Skin epidermis (tissue), 12 donors: Measurements from ENCODE around the gene CAMKV.
"Not testable (repeated sequence)": the region's sequence is repeated elsewhere in the genome, so short reads cannot be mapped to it uniquely, and the experiment has no call there.

ENCODE experiments used
- H3K27ac ChIP-seq, 21 experiments: fragments of 200-600 bp; sonication (generic) in 11 of 21; one replicate each; pipeline ENCODE4 v1.5.0; 2020; ENCODE audit warnings: mild to moderate bottlenecking in 3 of 21, inconsistent platforms in 2 of 21, moderate library complexity in 2 of 21
- H3K4me3 ChIP-seq, 7 experiments: fragments of 200-600 bp; sonication (generic) in 2 of 7; one replicate each; pipeline ENCODE4 v1.5.0; 2020; ENCODE audit warnings: inconsistent platforms in 2 of 7, mild to moderate bottlenecking in 2 of 7, moderate library complexity in 1 of 7

CAMKV gene, protein sequence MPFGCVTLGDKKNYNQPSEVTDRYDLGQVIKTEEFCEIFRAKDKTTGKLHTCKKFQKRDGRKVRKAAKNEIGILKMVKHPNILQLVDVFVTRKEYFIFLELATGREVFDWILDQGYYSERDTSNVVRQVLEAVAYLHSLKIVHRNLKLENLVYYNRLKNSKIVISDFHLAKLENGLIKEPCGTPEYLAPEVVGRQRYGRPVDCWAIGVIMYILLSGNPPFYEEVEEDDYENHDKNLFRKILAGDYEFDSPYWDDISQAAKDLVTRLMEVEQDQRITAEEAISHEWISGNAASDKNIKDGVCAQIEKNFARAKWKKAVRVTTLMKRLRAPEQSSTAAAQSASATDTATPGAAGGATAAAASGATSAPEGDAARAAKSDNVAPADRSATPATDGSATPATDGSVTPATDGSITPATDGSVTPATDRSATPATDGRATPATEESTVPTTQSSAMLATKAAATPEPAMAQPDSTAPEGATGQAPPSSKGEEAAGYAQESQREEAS

DNA sequence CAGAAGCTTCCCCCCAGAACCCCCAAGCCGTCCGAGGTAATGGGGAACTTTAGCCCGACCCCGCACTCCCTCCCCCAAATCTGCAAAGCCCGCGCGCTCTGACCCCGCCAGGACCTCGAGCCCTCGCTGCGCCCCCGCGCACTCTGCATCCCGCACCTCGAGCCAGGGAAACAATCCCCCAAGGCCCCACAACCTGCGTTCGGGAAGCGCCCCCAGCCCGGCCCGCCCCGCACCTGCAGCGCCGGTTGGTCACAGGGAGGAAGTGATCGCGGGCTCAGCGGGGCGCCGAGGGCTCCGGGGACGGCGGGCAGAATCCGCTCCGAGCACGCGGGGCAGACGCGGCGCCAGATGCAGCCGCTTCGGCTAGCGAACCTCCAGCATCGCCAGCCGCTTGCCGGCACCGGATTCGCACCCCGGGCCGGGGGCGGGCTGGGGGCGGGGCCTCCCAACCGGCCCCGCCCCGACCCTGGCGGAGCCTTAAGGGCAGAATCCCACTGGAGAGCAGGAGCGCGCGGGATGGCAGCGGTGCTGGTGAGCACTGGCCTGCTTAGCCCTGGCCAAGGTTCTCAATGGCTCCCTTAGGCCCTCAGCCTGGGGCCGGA lies at the start of gene CAMKV:
CAMKV (minus strand) TSS at position 382 of the 602 bp plus-strand sequence. CDS start 7,518 bp downstream, outside the sequence.
- Histone ChIP-seq H3K27ac (no peak within 1 kb of the TSS), H3K4me3 (peak within 1 kb of the TSS; percentile 5 to 38 (median 25))

GRCh38 chr3:49917806-49918590 lies 48.3 kb upstream of the CAMKV start:
- not testable (repeated sequence) for H3K27ac ChIP-seq, H3K4me3 ChIP-seq

DNA sequence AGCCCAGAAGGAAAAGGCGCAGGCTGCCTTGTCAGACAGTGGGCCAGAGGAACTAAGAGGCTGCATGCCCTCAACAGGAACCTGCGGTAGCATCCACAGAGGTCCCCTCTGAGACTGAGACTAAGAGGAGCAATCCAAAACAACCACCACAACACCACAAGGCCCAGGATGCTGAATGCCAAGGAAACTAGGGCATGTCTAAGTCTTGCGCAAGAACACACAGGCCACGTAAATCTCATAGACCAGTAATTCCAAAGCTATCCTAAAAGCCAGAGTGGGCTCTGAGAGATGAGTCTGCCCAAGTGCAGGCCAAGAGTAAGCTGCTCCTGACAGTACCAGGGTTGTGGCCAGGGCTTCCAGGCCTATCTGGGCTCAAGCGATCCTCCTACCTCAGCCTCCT lies 47.0 kb upstream of the CAMKV start:
- Histone ChIP-seq H3K27ac (no peak overlapping the region), H3K4me3 (no peak overlapping the region)

- no peak overlapping the region for H3K27ac ChIP-seq
- H3K4me3 ChIP-seq = no peak overlapping the region
Observed at GRCh38 chr3:49914906-49915305, 45.2 kb upstream of the CAMKV start.

DNA sequence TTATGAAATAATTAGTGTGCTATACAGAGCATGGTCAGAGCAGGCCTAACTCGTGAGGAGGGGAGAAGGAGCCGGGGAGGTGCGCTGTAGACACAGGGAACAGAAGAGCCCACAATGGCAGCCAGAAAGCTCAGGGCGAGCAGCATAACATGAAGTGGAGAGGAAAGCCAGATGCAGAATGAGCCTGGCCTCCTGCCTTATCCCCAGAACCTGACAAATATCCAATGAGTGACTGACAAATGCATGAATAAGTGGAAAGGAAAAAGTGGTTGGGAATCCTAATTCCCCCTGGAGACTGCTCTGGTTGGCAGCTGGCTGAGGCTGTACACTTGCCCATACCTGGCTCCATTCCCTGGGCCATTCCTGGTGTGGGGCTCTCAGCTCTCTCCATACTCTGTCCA lies 43.2 kb upstream of the CAMKV start:
- no peak overlapping the region for H3K27ac ChIP-seq

DNA sequence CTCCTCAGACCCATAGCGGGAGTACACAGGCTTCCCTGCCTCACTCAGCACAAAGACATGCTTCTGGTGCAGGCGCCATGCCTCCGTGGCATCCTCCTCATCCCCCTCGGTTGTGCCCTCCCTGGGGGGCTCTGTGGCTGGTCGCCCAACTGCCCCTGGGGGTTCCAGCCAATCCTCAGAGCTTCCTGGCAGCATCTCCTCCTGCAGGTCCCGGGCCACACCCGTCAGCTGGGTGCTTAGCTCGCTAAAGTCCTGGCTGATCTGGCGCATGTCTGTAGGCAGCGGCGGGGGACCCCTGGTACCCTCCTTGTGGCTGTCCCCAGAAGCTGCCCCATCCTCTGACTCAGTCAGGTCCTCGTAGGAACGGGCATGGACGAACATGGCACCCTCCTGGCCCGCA lies 41.9 kb upstream of the CAMKV start:
- Histone ChIP-seq H3K4me3 (no peak overlapping the region), H3K27ac (no peak overlapping the region)

More for the DNA sequence above, 43.2 kb upstream of the CAMKV start:
- no peak overlapping the region for H3K4me3 ChIP-seq

DNA sequence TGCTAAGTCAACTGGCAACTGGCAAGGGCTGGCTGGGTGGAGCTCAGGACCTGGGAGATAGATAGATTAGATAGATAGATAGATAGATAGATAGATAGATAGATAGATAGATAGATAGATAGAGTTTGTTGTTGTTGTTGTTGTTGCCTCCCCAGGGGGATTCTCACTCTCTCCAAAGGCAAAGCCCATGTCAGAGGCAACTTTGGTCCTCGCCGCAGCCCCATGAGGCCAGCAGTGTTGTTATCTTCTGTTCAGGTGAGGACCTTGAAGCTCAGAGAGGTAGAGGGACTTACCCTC lies 41.4 kb upstream of the CAMKV start:
- no peak overlapping the region for H3K27ac ChIP-seq
- no peak overlapping the region for H3K4me3 ChIP-seq

GRCh38 chr3:49910409-49911123 lies 40.9 kb upstream of the CAMKV start:
- no peak overlapping the region for H3K27ac ChIP-seq
- no peak overlapping the region for H3K4me3 ChIP-seq

GRCh38 chr3:49908373-49909199 lies 38.9 kb upstream of the CAMKV start:
- Histone ChIP-seq H3K4me3 (no peak overlapping the region), H3K27ac (no peak overlapping the region)

DNA sequence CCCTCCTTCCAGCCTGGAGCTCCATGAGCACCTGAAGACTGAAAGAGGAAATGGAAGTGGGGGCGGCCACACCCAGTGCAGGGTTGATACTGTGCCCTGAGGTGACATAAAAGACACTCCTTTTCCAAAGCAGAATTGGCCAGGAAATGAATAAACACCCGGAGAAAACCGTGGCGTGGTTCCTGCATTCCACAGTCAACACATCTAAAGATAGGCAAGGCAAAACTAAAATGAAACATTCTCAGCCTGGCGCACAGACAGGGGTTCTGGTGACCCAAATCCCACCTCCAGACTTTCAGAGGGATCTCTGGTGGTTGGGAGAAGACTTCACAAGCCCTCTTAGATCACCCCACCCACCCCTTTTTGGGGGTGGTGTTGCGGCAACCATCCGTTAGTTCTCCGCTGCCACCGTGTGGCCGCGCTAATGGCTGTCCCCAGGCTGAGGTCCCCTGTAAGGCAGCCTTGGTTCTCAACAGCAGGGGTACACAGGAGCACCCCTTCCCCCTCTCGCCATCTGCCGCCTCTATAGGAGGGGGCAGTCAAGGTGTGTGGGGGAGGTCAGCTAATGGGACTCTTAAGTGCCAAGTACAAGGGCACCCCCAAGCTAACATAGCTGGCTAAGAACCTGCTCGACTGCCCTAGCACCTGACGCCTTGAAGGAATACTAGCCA lies 36.5 kb upstream of the CAMKV start:
- peak overlapping the region in 2 of 7 experiments; percentile 2 to 15 for H3K4me3 ChIP-seq
- H3K27ac ChIP-seq = peak overlapping the region in 14 of 21 experiments; percentile 4 to 64 (median 45)

DNA sequence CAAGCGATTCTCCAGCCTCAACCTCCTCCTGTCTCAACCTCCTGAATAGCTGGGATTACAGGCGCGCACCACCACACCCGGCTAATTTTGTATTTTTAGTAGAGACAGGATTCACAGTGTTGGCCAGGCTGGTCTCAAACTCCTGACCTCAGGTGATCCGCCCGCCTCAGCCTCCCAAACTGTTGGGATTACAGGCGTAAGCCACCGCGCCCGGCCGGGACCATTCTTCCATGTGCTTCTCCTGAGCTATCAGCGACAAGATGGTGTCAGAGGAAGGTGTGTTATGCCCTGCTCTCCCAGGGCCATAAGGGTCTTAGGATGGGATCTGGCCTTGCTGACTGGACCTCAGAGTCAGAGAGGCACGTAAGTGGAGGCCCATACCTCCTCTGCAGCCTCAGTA lies 34.7 kb upstream of the CAMKV start:
- peak overlapping the region in 10 of 21 experiments; percentile 11 to 84 (median 70) for H3K27ac ChIP-seq
- not testable (repeated sequence) for H3K4me3 ChIP-seq

DNA sequence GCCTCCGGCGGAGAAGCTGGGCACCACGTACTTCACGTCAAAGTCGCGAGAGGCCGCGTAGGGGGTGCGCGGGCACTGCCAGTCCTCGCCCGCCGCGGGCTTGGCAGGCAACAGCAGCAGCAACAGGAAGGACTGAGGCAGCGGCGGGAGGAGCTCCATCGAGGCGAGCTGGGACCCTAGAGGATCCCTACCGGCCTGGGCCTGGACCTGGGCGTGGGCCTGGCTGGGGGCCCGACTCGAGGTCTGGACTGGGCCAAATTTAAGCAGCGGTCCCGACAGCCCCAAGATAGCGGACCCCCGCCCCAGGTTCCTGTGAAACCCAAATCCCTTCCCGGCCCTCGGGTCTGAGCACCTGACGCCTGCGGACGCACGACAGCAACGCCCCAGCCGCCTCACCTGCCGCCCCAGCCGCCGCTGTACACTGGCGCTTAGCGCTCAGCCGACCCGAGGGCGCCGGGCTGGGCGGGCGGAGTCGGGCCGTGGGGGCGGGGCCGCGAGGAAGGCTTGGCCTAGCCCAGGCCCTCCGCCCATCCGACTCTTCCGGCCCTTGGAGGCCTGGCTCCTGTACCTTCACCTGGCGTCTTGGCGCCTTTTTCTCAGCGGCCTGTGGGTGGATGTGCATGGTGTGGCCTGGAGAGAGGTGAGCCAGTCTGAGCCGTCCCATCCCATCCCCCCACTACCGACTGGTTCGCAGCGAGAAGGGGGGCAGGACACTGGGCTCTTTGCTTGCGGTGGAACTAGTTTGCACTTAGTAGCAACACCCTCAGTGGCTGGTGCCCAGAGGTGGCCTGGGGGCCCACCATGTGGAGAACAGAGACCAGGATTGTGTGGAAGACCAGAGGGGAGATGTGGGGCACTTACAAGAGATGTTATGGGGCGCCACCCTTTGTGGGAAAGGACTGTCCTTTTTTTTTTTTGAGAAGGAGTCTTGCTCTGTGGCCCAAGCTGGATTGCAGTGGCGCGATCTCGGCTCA lies 34.0 kb upstream of the CAMKV start, which contains the start of gene MST1R:
MST1R (minus strand) TSS at position 423 of the 974 bp plus-strand sequence; CDS start at position 159, 264 bp downstream.
- peak within 1 kb of the TSS in 18 of 21 experiments; percentile 1 to 84 (median 75) for H3K27ac ChIP-seq

GRCh38 chr3:49902511-49903345 lies 33.0 kb upstream of the CAMKV start:
- peak overlapping the region; percentile 15 to 40 (median 26) for H3K4me3 ChIP-seq

More for the DNA sequence above, 34.0 kb upstream of the CAMKV start, which contains the start of gene MST1R:
- peak within 1 kb of the TSS; percentile 15 to 40 (median 26) for H3K4me3 ChIP-seq

DNA sequence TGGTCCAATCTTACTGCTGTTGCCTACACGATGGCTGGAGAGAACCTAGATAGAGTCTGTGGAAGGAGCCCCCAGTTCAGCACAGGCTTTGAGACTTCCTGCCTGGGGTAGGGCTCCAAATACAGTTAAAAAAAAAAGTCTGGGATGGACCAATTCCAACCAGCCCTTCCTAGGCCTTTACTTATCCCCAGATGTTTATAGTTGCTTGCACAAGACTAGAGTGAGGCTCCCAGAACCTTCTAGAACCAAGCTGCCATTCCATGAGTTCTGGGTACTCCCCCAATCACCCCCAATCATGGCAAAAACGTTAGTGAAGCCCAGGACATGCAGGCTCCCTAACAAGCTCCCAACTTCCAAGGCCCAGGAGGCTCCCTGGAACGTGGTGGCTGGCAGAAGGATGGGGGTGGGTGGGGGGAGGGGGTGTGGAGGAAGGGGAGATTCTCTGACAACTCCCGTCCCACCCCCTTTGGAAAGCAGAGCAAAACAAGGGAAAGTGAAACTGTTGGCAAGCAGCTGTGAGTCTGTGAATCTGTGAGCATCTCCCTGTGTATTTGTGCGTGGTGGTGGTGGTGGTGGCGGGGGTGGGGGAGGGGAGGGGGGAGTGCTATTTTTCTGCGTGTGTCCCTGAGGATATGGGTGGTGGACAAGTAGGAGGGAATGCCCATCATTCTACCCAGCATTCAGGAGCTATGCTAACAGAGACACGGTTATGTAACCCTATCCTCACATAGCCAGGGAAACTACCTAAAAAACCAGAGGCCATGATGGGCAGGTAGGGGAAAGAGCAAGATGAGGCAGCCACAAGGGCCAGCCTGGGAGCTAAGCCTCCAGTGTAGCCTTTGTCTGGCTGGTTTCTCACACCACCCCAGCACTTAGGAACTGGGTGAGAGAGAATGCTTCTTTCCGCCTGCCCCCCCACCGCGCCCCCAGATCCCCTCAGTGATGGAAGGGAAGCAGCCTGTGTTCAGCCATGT lies 31.9 kb upstream of the CAMKV start:
- H3K4me3 ChIP-seq = peak overlapping the region in 4 of 7 experiments; percentile 9 to 40 (median 26)
- H3K27ac ChIP-seq = peak overlapping the region in 19 of 21 experiments; percentile 15 to 91 (median 77)

More at GRCh38 chr3:49902511-49903345, 33.0 kb upstream of the CAMKV start:
- peak overlapping the region in 18 of 21 experiments; percentile 1 to 91 (median 75) for H3K27ac ChIP-seq
